IPS DF 6.9 (cell line): Measurements from ENCODE around the gene NEURL1B.
"Not testable (repeated sequence)": the region's sequence is repeated elsewhere in the genome, so short reads cannot be mapped to it uniquely, and the experiment has no call there.

Experiments
- DNase-seq: peaks from one replicate; pipeline ENCODE4 v3.0.0-alpha.2; 2013; ENCODE audit warnings: low read depth, low spot score
- H3K27ac ChIP-seq: one replicate; pipeline ENCODE4 v1.5.1; 2013; ENCODE audit warnings: low read length, control low read depth
- H3K27me3 ChIP-seq: 2 replicates; pipeline ENCODE4 v1.6.1; 2013; ENCODE audit warnings: mild to moderate bottlenecking, low read length; ENCODE audit not compliant: control insufficient read depth, insufficient read depth
- H3K36me3 ChIP-seq: 2 replicates; pipeline ENCODE4 v1.6.1; 2013; ENCODE audit warnings: low read length; ENCODE audit not compliant: control insufficient read depth, insufficient read depth
- H3K4me1 ChIP-seq: 2 replicates; pipeline ENCODE4 v1.6.1; 2013; ENCODE audit warnings: low read length; ENCODE audit not compliant: control insufficient read depth, insufficient read depth
- H3K4me3 ChIP-seq: 2 replicates; pipeline ENCODE4 v1.5.1; 2013; ENCODE audit warnings: mild to moderate bottlenecking, low read length
- H3K9me3 ChIP-seq: 2 replicates; pipeline ENCODE4 v1.6.1; 2013; ENCODE audit warnings: low read length, inconsistent platforms; ENCODE audit not compliant: control insufficient read depth, insufficient read depth
- WGBS: extraction: QIAGEN DNeasy Blood & Tissue Kit; methylation state at CpG from one replicate; pipeline ENCODE4 v1.1.7; 2013; ENCODE audit warnings: mixed read lengths, missing lambda C conversion rate; ENCODE audit not compliant: insufficient read length, insufficient coverage; 5-methylcytosine and 5-hydroxymethylcytosine counted together

NEURL1B gene

DNA sequence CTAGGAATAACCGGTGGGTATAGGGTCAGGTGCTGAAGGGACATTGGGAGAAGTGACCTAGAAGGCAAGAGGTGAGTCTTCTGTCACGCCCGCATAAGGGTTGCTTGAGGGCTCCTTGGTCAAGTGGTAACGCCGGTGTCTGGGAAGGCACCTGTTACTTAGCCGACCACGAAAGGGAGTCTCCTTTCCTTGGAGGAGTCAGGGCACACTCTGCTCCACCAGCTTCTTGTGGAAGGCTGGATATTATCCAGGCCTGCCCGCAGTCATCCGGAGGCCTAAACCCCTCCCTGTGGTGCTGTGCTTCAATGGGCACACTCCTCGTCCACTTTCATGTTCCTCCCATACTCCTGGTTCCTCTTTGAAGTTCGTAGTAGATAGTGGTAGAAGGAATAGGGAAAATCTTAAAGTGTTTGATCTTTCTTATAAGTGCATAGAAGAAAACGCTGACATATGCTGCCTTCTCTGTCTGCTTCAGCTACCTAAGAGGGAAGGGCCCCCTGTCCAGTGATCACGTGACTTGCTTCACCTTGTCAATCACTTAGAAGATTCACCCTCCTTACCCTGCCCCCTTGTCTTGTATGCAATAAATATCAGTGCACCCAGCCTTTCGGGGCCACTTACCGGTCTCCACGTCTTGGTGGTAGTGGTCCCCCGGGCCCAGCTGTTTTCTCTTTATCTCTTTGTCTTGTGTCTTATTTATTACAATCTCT is 16.6 kb downstream of the NEURL1B start:
- not testable (repeated sequence) for H3K27ac ChIP-seq, H3K9me3 ChIP-seq, H3K27me3 ChIP-seq, H3K36me3 ChIP-seq, H3K4me3 ChIP-seq, DNase-seq, H3K4me1 ChIP-seq
- WGBS = no CpG with 5 or more reads among the region's 17 CpGs

DNA sequence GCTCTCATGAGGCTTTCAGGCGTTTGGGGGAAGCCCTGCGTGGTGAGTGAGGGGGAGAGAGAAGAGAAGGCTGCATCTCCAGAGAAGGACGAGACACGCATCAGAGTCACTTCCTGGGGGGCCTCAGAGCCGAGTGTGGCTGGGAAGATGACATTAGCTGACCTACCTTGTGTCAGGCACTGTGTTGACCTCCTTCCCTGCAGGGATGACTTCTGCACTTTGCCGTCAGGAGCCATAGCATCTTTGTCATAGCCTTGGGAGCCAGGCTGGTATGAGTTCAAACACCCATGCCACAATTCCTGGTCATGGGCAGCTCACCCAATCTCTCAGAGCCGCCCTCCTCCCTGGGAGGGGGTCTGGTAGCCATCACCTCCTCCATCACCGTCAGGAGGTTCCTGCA is 17.3 kb downstream of the NEURL1B start:
- no CpG with 5 or more reads among the region's 8 CpGs for WGBS
- Histone ChIP-seq H3K36me3 (0 out of 2 replicates have a peak, but pooled peaks cover 2% of the 10 kb centered on the region), H3K4me3 (no peak overlapping the region), H3K4me1 (peaks cover 3% of the 10 kb centered on the region), H3K27ac (no peak overlapping the region), H3K27me3 (no peaks in the 10 kb centered on the region), H3K9me3 (peaks cover 3% of the 10 kb centered on the region)
- no peak for DNase-seq

DNA sequence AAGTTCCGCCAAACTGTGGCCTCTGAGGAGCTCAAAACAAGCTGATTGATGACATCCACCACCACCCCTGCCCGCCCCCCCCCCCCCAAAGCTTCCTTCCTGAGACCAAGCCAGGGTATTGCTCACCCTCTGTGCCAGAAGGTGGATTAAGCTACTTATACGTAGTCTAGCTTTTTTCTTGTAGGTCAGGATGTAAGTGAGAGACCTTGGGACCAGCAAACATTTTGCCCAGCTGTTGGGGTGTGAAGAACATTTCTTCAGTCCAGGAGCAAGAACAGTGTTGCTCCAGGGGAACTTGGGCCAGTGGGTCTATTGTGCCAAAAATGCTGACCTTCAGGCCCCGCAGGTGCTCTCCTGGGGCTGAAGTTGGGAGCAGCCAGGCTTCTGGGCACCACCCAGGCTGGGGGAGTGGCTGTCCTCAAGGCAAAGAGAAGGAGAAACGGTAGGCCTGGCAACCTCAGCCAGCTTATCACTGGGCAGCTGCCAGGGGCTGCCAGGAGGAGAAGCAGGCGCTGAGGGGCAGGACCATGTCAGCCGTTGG is 18.0 kb downstream of the NEURL1B start:
- no CpG with 5 or more reads among the region's 7 CpGs for WGBS
- Histone ChIP-seq H3K27ac (no peak overlapping the region), H3K36me3 (0 out of 2 replicates have a peak, but pooled peaks cover 2% of the 10 kb centered on the region), H3K4me3 (no peak overlapping the region), H3K27me3 (no peaks in the 10 kb centered on the region), H3K9me3 (peaks cover 3% of the 10 kb centered on the region), H3K4me1 (peaks cover 3% of the 10 kb centered on the region)
- DNase-seq = no peak

DNA sequence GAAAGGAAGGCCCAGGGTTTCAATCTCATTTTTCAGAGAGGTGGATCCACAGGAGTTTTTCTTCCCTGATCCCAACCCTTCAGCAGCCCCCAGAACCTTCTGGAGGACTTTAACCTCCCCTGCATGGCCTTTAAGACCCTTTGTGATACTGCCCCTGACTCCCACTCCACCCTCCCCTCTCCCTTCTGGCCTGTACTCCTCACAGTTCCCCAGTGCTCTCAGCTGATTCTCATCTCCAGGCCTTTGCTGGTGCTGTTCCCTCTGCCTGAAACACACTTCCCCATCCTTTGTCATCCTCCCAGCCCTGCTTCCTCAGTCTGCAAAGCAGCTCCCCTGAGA is 18.5 kb downstream of the NEURL1B start:
- Histone ChIP-seq H3K27me3 (no peaks in the 10 kb centered on the region), H3K36me3 (0 out of 2 replicates have a peak, but pooled peaks cover 2% of the 10 kb centered on the region), H3K9me3 (peaks cover 3% of the 10 kb centered on the region), H3K4me1 (peaks cover 3% of the 10 kb centered on the region), H3K4me3 (no peak overlapping the region), H3K27ac (no peak overlapping the region)
- no peak for DNase-seq

DNA sequence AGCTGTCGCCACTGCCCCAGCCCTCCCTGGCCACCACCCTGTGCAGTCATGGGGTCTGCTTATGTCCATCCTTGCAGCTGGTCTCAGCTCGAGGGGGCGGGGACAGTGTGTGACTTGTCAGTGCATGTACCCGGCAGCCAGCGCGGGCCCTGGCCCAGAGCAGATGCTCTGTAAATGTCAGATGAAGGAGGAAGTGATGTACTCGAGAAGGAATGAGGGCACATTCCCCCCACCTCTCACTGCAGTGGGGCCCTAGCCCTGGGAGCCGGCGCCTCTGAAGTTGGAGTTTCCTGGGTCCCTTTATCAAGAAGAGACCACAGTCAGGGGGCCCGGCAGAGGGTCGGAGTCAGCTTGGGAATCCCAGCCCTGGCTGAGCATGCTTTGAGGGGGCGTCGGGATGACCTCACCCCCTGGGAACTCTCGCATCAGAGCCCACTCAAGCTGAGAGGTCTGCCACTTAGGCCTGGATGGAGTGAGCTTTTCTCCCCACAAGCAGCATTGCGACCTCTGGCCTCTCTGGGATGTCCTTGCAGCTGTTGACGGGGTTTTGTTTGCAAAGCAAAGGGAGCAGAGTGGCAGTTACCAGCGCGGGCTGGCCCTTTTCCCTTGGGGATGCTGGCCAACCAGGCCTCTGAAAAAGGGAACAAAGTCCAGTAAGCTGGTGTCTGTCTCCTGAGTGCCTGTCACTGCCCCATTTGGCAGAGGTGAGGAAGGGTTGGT is 19.0 kb downstream of the NEURL1B start:
- Histone ChIP-seq H3K4me1 (peaks cover 3% of the 10 kb centered on the region), H3K27ac (no peak overlapping the region), H3K36me3 (0 out of 2 replicates have a peak, but pooled peaks cover 2% of the 10 kb centered on the region), H3K27me3 (no peaks in the 10 kb centered on the region), H3K9me3 (peaks cover 3% of the 10 kb centered on the region), H3K4me3 (no peak overlapping the region)
- DNase-seq = no peak
- WGBS = no CpG with 5 or more reads among the region's 18 CpGs

DNA sequence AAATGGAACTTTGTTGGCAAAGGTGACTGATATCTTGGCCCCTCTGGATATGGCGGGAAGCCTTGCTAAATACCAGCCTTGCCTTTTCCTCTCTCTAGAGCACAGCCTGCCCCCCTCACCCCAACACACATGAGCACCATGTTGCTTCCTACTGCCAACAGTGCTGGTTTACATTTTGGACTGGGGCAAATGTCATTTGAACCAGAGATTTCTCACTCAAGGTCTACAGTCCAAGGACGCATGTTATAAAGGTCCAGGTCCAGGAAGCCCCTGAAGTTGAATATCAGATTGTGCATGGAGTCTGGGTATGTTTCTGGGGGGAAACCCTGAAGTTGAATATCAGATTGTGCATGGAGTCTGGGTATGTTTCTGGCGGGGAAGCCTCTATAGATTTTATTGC is 19.9 kb downstream of the NEURL1B start:
- no peaks in the 10 kb centered on the region for H3K36me3 ChIP-seq
- no peak overlapping the region for H3K4me3 ChIP-seq
- H3K27me3 ChIP-seq = no peaks in the 10 kb centered on the region
- no peaks in the 10 kb centered on the region for H3K9me3 ChIP-seq
- no peak for DNase-seq
- H3K4me1 ChIP-seq = peaks cover 3% of the 10 kb centered on the region
- H3K27ac ChIP-seq = no peak overlapping the region
- no CpG with 5 or more reads among the region's 3 CpGs for WGBS

DNA sequence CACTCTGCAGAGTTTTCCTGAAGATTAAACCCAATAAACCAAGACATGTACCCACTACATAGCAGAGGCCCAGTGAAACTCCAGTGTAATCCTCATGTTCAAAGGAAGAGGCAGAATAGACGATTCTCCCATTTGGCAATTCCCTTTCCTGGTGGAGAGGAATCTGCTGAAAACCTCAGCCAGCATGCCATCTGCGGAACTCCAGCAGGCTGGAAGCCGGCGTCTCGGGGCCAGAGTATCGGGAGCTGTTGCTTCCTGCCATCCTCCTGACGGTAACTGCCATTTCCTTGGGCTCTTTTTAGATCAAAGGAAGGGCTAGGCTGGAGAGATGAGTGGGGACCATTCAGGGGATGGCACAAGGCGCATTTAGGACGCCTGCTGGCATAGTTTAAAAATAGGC is 20.5 kb downstream of the NEURL1B start:
- Histone ChIP-seq H3K27me3 (no peaks in the 10 kb centered on the region), H3K36me3 (no peaks in the 10 kb centered on the region)

DNA sequence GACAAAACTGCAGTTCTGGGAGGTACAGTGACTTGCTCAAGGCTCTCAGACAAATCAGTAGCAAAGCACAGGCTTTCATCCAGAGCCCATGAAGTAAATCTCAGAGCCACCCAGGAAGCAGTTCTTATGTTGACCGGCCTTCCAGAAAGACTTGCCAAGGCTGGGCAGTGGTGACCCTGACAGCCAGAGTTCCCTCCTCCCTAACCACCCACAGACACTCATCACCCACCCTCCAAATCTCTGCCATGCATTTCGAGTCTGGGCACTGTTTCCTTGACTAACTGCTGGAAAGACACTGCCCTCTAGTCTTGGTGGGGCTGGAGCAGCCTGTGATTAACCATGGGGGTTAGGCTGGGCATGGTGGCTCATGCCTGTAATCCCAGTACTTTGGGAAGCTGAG is 21.5 kb downstream of the NEURL1B start:
- H3K27ac ChIP-seq = no peak overlapping the region
- DNase-seq = no peak
- no peak overlapping the region for H3K4me3 ChIP-seq
- H3K36me3 ChIP-seq = no peaks in the 10 kb centered on the region
- H3K27me3 ChIP-seq = no peaks in the 10 kb centered on the region
- peaks cover 3% of the 10 kb centered on the region for H3K4me1 ChIP-seq
- H3K9me3 ChIP-seq = no peaks in the 10 kb centered on the region
- no CpG with 5 or more reads among the region's 2 CpGs for WGBS

More for the DNA sequence above, 20.5 kb downstream of the NEURL1B start:
- no peak for DNase-seq
- no CpG with 5 or more reads among the region's 9 CpGs for WGBS
- H3K9me3 ChIP-seq = no peaks in the 10 kb centered on the region
- H3K4me1 ChIP-seq = peaks cover 3% of the 10 kb centered on the region
- H3K4me3 ChIP-seq = no peak overlapping the region
- H3K27ac ChIP-seq = no peak overlapping the region

DNA sequence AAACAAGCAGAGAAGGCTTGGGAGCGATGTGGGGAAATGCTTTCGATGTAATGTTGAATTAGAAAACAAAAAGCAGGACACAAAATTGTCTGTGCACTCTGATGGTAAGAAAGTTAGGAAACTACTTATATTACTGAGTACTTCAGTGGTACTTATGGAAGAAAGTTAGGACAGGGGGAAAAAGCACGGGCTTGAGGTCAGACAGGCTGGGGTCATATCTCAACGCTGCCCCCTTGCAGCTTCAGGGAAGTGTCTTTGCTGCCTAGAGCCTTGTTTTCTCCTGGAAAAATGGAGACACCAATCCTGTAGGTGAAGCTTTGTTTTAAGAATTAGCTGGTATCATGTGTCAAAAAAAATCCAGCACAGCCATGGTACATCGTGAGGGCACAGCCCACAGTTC is 23.0 kb downstream of the NEURL1B start:
- H3K36me3 ChIP-seq = no peaks in the 10 kb centered on the region
- DNase-seq = no peak
- WGBS = no CpG with 5 or more reads among the region's 5 CpGs
- H3K27ac ChIP-seq = no peak overlapping the region
- no peaks in the 10 kb centered on the region for H3K9me3 ChIP-seq
- H3K27me3 ChIP-seq = no peaks in the 10 kb centered on the region
- peaks cover 3% of the 10 kb centered on the region for H3K4me1 ChIP-seq
- no peak overlapping the region for H3K4me3 ChIP-seq

DNA sequence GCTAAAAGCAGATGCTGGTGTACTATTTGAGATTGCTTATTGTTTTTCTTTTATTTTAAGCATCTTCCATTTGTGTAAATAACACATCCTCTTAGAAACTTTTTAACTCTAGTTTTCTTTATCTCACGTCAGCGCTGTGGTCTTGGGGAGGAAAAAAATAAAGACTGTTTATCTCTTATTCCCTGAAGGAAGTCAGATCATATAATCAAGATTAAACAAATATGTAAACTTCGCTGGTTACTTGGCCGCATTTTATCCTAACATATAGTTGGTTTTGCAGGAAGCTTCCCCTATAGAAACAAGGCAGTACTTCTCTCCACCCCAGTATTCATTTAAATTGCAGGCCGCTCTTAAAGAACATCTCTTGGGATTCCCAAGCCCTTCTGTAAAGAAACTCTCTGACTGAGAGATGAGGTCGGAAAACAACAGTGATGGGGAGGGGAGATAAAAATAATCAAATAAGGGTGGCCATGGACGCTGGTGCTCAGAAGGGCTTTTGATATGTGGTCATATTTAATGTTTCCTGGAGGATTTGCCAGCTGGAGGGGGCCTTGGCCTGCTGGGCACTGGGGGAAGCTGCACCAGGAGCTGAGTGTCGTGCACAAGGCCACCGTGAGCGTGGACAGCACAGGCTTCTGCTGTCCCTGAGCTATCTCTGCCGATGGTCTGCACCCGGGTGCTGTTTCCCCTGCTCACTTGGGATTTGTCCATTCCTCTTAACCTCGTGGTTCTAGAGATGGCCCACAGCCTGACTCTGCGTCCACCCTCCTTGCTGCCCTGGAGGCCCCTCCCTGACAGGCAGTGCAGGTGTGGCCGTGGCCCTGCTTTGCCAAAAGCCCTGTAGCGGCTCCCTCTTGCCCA is 23.8 kb downstream of the NEURL1B start:
- H3K27me3 ChIP-seq = no peaks in the 10 kb centered on the region
- no peak overlapping the region for H3K27ac ChIP-seq
- no peak for DNase-seq
- H3K9me3 ChIP-seq = no peaks in the 10 kb centered on the region
- WGBS = no CpG with 5 or more reads among the region's 16 CpGs
- H3K36me3 ChIP-seq = no peaks in the 10 kb centered on the region; the same call in 1 of the 2 replicates
- no peak overlapping the region for H3K4me3 ChIP-seq
- peaks cover under 1% of the 10 kb centered on the region; the same call in 1 of the 2 replicates for H3K4me1 ChIP-seq
